ENCODE results near the gene FBXL7.

- TF ChIP-seq CTCF (IDR thresholded peaks at IDR 0.05): no peak
- no peak for TF ChIP-seq POLR2A (IDR thresholded peaks at IDR 0.05)
Observed at GRCh38 chr5:15880201-15880600, 380.2 kb downstream of the FBXL7 start.

All from lower leg skin (tissue), 3 donors.